Testis (tissue), 2 donors: ENCODE measurements around the gene RPUSD4.

ENCODE experiments used
- POLR2A ChIP-seq: fragments of 450-650 bp; IDR thresholded peaks from one replicate; pipeline ENCODE4 v1.6.1; 2017; ENCODE audit warnings: antibody characterized with exemption, mild to moderate bottlenecking, moderate library complexity
- TF ChIP-seq, protein P1 (sequence below), 3 experiments: fragments of 450-650 bp in 2 of 3; fragments of 200-600 bp in 1 of 3; sonication (generic) in 1 of 3; IDR thresholded peaks; one replicate each; pipeline ENCODE4 v1.5.1; 2016 to 2019; ENCODE audit warnings: antibody characterized with exemption in 3 of 3, mild to moderate bottlenecking in 2 of 3, moderate library complexity in 1 of 3

DNA sequence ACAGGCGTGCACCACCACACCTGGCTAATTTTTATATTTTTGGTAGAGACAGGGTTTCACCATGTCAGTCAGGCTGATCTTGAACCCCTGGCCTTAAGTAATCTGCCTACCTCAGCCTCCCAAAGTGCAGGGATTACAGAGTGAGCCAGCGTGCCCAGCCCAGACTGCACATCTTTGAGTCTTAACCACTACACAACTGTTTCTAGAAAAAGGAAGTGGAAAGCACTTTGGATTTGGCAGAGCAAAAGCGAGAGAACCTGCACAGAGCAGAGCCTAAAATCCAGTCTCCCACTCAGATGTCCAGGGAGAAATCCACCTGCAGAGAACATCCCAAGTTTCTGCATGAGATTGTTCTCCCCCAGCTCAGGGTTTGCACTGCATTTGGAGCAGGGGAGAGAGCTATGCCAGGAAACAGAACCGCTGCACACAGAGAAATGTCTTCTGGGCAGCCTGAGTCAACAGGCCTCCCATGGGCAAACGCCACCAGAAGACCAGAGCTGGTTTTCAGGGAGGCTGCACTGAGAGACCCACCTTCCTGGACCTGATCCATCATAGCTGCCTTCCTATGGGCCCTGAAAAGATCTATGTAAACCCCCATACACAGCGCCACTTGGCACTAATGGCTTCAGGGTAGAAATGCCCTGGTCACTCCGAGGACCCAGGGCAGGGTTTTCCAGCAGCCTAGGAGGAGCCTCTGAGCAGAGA, 54.0 kb downstream of the RPUSD4 start:
- TF ChIP-seq POLR2A = no peak
- TF ChIP-seq, protein P1, sequence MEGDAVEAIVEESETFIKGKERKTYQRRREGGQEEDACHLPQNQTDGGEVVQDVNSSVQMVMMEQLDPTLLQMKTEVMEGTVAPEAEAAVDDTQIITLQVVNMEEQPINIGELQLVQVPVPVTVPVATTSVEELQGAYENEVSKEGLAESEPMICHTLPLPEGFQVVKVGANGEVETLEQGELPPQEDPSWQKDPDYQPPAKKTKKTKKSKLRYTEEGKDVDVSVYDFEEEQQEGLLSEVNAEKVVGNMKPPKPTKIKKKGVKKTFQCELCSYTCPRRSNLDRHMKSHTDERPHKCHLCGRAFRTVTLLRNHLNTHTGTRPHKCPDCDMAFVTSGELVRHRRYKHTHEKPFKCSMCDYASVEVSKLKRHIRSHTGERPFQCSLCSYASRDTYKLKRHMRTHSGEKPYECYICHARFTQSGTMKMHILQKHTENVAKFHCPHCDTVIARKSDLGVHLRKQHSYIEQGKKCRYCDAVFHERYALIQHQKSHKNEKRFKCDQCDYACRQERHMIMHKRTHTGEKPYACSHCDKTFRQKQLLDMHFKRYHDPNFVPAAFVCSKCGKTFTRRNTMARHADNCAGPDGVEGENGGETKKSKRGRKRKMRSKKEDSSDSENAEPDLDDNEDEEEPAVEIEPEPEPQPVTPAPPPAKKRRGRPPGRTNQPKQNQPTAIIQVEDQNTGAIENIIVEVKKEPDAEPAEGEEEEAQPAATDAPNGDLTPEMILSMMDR (IDR thresholded peaks at IDR 0.05) = no peak
